C4-2B (cell line): ENCODE data around the gene SRXN1.

Experiments used
- CTCF ChIP-seq: fragments of 450-650 bp; conservative IDR thresholded peaks from 2 replicates; pipeline ENCODE4 v1.5.1; 2017; ENCODE audit warnings: mild to moderate bottlenecking
- ZFX ChIP-seq: fragments of 450-650 bp; IDR thresholded peaks from 2 replicates; pipeline ENCODE4 v1.6.1; 2017

- no peak for TF ChIP-seq CTCF
- TF ChIP-seq ZFX, result no peak
These were observed 18.7 kb downstream of the SRXN1 start for GRCh38 chr20:634148-634925.
